NCI-H524 (cell line): ENCODE measurements around the gene MTRR.
A peak's percentile ranks its signal among the peaks of the same experiment; 100 is the strongest.

Source experiments
- DNase-seq, 2 experiments: peaks; one replicate each; lab custom pipeline; 2025; lab: John Stamatoyannopoulos, UW

The MTRR gene

DNA sequence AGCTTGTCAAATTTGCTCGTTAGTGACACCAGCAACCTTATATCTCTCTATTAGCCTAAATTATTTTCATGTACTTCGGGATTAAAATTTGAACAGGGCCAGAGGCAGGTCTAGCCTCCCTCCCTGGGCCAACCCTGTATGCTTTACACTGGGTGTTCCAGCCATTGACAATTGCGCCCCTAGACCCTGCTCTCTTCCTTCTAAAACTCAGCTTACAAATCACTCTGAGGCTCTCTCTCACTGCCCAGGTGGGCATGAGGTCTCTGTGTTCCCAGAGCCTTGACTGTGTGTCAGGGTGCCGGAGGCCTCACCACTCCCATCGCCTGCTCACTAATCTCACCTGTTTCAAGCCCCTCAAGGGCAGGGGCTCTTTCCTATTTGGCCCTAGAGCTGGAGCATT lies 11.6 kb upstream of the MTRR start:
- DNase-seq, result no peak

DNA sequence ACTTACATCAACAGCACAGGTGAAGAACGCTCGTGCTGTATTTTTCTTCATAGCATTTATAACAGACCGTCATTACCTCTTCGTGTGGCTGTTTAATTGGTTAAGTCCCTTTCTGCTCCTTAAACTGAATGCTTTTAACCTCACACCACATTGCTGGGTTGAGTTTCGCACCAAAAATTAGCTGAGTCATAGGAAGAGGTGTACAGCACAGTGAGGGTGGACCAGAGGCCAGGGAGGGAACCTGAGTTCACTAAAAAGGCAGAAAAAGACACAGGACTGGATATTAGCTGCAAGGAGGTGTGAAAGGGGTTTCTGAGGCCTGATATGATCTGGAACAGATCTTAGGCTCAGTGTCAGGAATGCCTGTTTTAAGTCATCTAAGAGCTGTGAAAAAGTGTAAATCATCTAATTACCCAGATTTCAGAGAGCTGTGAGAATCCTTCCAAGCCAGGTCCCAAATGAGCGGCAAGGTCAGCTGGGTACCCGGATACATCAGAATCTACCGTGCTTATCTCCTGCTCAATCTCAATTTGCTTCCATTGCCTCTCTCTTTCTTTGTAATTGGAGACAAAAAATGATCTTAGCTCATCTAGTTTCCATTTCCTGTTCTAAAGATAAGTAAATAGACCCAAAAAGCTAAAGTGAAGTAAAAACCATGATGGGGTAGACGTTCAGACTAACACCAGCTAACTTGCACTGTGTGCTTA lies 10.9 kb upstream of the MTRR start:
- no peak for DNase-seq

DNA sequence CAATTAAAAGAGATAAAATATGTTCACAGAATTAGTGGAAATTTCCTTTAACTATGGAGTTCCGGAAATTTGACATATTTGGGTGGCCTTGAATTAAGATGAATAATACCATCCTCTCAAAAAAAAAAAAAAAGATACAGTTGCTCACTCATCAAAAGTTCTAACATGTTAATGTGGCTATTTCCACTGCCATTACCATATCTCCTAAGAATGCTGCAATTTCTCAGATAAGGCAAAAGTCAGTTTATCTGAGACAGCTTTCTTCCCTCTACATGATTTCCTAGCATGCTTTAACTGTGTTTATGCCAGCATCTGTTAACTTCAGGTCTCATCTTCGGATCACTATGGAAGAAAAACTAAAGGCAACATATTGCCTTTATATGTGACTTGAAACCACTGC lies 2.8 kb upstream of the MTRR start:
- DNase-seq, result no peak

DNA sequence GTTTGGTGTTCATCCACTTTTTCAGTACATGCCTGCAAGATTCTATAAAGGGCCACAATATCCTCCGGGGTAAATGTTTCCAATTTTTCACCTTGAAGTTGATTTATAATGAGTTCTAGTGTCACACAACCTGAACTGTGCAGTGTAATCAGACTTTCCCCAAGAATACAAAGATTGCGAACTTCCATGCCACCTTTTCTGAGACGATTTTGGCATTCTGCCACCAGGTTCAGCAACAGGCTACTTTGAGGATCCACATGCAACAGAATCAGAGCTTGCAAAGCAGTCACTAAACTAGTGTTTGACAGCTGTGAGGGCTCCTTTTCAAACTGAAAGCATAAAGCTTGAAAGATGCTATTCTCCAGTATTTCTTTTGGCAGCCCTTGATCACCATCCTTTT lies 1.7 kb upstream of the MTRR start:
- no peak for DNase-seq

DNA sequence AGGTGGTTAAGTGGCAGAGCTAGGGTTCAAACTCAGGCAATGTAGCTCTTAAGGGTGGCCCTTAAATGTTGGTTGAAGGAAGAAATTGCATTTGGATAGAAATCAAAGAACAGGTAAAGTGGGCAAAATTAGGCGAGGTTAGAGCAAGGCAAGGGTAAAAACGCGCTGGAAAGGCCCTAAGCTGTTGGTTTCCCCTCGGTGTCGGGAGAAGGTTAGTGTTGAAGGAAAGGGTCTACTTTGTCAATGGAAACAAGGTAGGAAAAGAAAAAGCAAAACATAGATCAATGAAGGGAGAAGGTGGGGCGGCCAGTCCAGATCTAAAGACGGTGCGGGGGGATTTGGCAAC lies 548 bp upstream of the MTRR start:
- peak in 1 of 2 experiments; percentile 69 for DNase-seq

DNA sequence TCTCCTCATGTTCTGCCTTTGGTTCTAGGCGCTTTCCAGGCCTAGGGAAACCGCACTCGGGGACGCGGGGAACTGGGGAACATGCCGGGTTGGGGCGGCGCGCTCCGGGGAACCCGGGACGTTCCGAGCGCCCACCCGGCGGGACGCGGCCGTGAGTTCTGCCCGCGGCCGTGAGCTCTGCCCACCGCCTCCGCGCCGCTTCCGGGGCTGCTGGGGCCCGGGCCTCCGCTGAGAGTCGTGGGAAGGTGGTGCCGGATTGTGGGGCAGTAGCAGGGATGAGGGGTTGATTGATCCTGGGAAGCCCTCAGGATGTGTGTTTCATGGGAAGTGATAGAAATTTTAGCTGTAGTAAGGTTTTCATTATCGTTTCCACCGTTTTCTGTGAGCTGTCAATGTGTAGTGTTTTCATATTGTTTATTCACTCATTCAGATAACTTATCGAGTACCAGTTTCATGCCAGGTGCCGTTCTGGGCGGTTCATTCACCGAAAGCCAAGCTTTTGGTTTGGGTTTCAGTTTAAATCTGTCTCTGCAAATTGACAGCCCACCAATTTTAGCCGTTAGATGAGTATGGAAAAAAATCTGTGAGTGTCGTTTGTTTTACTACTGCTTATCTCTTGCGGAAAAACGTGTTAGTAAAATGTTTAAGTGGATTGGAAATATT lies 657 bp downstream of the MTRR start:
- DNase-seq, result peak in 1 of 2 experiments; percentile 46

DNA sequence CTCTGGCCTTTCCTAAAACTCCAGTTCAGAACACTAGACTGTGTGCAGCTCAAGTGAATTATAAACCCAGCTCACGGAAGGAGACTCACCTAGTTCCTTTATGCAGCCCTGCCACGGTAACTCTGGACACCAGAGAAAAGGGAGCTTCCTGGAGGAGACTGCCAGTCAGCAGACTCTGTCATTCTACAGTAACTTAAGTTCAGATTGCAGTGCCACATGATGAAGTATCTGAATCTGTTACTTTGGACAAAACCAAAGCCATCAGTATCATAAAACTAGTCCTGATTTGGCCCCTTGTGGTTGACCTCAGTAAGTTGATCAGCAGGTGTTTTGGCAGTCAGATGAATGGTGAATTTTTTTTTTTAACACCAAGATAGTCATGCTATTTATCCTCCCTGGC lies 2.7 kb downstream of the MTRR start:
- no peak for DNase-seq

DNA sequence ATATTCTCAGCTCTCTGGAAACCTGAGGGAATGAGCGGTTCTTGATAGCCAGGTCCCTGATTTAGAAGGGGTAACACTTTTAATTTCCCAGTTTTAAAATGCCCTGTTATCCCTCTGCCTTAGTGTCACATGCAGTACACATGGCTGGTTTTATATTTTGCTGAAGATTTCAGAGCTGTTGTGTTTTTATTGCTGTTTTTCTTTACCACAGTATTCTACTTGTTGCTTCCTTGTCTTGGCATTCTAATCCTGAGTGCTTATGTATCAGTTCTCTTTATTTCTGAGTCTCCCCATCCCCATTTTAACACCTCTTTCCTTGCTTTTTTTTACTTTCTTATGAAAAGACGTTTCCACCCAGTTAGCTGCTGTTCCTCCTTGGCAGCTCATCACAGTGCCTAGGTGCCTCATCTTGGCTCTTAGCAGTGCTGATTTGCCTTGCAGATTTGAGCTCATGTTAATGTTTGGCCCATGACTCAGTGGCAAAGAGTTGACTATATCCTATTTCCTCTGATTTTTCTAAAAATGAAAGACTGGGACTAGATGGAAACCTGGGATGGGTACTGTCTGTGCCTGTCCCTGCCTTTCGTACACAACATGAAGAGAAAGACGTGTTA lies 3.7 kb downstream of the MTRR start:
- DNase-seq, result no peak

DNA sequence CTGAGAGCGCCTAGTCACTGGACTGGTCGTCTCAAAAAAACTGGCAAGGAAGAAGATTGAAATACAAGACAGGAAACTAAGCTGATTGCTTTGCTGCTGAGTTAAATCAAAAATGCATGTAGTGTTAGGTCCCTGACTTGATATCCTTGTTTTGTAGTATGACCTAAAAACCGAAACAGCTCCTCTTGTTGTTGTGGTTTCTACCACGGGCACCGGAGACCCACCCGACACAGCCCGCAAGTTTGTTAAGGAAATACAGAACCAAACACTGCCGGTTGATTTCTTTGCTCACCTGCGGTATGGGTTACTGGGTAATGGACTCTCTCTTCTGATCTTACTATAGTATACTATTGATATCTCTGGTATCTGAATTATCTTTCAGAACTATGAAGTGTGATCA lies 4.3 kb downstream of the MTRR start:
- no peak for DNase-seq

DNA sequence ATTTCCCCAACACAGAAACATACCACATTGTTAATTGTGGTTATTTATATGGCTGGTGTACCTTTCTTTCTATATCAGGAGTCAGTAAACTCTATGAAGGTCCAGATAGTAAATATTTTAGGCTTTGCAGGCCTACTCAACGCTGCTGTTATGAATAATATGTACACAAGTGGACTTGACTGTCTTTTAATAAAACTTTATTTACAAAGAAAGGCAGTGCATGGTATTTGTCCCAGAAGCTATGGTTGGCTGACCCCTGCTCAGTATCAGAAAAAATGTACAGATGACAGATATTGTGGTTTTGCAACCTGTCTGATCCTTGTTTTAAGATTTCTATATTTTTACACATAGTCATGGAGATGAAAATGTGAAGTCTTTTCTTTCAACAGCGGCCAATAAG lies 5.7 kb downstream of the MTRR start:
- no peak for DNase-seq

DNA sequence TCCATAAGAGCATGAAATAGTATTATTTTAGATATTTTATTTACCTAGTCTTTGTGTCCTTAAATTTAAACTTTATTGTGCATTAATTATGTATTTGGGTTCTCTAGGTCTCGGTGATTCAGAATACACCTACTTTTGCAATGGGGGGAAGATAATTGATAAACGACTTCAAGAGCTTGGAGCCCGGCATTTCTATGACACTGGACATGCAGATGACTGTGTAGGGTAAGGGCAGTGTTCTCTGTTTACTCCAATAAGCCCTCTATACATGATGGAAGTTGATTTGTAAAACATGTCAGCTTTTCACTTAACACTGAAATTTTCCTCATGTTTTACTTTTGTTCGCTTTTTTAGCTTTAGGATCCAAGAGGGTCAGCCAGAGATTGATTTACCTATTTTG lies 6.2 kb downstream of the MTRR start:
- no peak for DNase-seq

DNA sequence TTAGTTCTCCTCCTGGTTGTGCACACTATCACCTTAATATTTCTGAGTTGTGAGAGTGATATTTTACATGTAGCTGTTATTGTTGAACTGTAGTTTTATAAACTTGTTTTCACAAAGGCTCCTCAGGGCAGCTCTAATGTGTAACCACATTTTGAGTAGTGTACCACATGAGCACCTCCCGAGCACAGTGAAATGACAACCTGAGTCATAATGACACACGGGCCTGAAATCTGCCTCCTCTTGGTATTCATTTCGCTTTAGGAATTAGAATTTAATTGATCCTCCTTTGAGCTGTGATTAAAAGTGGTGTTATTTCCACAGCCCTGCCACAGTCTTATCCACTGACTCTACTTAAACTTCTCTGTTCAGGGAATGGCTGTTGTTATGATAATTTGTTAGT lies 7.9 kb downstream of the MTRR start:
- no peak for DNase-seq

DNA sequence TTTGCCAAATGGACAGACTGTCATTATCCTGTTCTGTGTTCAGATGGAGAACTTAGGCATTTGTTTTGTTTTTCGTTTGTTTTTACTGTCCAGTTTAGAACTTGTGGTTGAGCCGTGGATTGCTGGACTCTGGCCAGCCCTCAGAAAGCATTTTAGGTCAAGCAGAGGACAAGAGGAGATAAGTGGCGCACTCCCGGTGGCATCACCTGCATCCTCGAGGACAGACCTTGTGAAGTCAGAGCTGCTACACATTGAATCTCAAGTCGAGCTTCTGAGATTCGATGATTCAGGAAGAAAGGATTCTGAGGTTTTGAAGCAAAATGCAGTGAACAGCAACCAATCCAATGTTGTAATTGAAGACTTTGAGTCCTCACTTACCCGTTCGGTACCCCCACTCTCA lies 8.9 kb downstream of the MTRR start:
- no peak for DNase-seq

DNA sequence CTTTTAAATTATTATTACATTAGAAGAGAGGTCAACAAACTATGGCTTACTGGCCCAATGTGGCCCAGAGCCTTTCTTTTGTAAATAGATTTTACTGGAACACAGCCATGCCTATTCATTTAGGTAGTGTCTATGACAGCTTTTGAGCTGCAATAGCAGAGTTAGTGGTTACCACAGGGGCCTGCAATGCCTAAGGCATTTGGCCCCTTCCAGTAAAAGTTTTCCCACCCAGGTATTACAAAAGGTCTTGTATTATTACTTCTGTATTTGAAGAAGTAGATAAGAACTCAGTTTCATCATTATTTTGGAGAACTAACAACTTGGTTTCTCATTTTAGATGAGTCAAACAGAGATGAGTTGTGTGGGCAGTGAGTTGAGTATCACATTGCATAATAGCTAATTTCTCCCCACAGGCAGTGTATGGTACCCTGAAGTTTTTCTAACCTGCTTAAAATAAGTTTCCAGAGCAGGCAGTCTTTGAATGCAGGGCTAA lies 9.5 kb downstream of the MTRR start:
- no peak for DNase-seq

DNA sequence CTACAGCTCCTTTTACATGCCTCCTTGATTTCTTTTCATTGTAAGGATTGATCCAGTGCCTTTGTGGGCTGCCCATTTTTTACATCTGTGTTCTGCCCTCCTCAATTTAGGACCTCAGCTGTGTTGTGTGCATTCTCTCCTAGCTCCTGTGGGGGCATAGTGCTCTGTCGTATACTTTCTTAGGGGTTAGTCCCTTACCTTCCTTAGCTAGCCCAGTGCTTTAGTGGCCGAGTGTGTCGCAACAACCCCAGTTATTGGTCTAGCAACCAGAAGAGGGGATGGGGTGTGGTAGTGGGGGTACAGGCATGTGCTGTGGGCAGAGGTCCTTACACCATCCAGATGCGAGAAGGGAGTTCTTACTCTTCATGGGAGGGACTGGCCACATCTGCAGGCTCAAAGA lies 12.1 kb downstream of the MTRR start:
- no peak for DNase-seq

DNA sequence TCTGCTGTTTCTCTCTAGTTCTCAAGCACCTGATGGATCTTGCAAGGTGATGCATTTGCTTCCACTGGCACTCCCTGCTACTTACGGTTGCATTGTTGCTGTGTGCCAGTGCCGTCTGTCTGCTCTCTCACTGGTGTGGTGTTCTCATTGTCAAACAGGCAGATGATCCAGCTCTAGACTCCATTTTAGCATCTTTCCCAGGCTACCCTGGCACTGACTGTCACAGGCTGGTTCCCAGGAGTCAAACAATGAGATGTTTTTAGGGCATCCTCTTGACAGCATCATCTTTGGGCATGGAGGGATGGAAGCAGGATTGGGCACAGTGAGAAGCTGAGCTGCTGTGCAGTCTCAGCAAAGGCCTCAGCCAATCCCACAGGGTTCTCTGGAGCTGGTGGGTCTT lies 12.9 kb downstream of the MTRR start:
- DNase-seq, result no peak

DNA sequence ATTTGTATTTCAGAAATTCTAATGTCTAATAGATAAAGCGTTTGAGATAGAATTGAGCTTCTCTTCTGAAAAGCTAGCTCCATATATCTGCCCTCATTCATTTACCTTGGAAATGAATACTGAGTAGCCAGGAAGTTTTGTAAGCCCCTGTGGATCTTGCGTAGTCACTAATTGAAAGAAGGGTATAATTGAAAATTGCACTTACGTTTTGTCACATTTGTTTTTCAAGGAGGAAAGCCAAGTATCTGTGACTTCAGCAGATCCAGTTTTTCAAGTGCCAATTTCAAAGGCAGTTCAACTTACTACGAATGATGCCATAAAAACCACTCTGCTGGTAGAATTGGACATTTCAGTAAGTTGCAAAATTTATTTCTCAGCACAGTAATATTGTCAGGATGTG lies 14.0 kb downstream of the MTRR start:
- no peak for DNase-seq

DNA sequence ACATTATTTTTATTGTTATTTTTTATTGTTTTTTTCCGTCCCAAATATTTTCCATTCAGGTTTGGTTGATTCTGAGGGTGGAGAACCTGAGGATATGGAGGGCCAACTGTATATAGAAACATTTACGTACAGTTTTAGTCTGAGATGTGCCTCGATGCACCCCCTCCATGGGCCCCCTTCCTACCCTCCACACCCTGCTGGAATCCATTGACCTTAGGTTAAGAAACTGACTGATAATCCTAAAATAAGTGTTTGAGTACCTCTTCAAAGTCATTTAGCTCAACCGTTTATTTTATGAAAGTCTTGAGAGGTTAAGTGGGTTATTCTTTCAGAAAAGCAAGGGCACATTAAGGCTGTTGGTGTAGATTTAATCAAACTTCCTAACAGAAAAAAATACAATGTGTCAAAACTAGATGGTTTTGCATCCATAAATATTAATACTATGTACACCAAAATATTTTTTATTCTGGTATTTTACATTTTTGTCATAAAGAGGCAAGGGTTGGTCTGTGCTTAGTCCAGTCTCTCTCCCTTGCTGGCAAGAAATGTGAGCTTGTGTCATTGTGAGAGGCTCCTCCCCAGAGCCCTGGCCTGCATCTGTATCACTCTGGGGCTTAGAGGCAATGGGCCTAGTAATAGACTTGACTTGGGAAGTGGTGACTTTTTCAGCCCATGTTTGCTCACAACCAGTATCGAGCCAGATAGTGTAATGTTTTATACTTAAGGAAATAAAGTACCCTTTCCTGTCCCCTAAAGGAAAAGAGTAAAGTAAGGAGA lies 15.7 kb downstream of the MTRR start:
- DNase-seq, result peak in 1 of 2 experiments; percentile 28

DNA sequence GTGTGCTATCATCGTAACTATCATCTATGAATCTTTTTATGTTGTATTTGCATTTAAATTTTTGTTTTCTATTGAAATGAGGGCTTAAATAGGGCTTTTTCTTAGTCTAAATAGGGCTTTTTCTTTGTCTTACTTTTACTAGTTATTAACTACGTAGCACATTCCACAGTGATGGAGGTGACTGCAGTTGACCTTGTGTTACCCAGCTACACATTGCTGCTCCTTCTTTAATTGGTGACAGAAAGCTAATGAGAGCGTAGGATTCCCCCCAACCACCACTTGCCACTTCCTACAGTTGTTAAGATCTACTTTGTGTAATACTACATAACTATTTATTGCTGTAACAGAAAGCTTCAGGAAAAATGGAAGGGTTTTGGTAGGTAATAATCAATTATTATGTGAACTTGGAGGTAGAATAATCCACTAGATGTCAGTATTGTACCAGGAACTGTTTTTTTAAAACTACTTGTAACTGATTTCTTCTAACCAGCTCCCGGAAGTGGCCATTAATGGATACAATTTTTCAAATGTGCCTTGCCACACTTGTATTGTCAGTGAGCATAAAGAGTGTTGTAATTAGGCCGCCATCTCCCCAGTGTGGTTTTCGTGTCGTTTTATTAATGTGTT lies 18.0 kb downstream of the MTRR start:
- peak in 1 of 2 experiments; percentile 63 for DNase-seq

DNA sequence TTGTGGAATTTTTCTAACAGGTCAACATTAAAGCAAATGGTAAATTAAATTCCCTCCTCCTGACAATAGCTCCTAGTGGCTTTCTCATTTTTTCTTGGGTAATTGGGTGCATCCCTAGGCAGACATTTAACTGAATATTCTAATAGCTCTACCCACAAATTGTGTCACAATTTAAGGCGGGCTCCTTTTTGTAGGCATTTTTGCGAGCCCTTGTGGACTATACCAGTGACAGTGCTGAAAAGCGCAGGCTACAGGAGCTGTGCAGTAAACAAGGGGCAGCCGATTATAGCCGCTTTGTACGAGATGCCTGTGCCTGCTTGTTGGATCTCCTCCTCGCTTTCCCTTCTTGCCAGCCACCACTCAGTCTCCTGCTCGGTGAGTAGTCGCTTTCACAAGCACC lies 20.0 kb downstream of the MTRR start:
- DNase-seq, result no peak

DNA sequence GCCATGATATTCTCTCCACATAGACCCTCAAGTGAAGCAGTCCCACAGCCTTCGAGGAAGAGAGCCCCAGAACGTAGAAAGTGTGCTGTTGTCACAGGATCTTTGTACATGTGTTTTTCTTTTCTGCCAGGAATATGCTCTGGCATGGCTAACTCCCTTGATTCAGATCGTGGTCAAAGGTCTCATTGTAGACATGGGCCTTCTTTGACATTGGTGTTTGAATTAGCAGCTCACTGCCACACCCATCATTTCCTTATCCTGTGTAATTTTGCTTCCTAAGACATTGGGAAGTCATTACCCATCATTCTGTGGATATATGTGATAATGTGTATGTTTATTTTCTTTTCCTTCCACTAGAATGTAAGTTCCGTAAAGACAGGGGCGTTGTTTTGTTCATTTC lies 25.5 kb downstream of the MTRR start:
- DNase-seq, result no peak

DNA sequence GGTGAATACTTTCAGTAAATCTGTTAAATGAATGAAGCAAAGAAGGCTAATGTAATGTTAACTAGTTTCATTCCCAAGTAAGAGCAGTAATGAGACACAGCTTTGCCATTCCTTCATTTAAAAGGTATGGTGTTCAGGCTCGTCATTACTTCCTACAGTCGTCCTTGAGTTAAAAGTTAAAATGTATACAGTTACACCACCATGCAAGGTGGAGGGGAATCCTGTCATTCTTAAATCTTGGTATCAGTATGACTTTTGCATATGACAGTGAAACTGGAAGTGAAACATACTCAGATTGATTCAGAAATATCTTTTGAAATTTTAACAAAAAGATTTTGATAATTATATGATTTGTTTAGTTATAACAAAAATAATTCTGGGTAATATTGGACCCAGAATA lies 25.9 kb downstream of the MTRR start:
- no peak for DNase-seq
